Erythroblast (primary cell): ENCODE data around the gene FUT3.

Experiments used
- GATA1 ChIP-seq: IDR thresholded peaks from 2 replicates; pipeline ENCODE4 v1.6.1; 2011; ENCODE audit warnings: low read depth, mild to moderate bottlenecking, control low read depth, low read length, moderate library complexity
- POLR2A ChIP-seq: IDR thresholded peaks from 2 replicates; pipeline ENCODE4 v1.6.1; 2011; ENCODE audit warnings: mild to moderate bottlenecking, low read length

DNA sequence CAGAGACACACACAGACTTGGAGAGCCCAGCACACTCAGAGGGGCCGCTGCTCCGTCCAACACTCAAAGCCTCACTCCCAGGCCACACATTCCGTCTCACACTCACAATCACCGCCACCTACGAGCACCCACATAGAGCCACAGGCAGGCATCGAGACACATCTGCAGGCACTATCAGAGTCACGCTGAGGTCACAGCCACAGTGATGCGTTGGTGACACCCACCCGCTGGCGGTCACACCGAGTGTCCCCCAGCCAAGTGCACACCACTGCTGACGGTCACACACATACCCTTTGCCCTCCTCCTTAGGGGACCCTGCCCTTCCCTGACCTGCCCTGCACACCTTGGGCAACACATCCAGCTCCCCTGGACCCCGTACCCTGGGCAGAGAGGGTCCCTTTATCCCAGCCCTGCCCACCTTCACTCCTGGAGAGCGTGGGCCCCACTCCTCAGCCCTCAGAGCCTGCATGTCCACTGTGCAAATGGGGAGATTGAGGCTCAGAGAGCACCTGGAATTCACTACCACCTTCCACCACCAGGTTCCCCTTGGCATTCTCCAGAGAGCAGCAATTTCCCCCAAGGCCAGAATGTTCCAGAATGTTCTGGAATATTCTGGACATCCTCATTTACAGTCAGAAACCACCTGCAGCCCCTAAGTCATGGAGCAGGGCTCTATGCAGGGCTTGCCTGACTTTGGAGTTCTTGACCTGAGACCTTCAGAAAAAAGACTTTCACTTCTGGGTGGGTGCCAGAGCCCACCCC lies 13.7 kb upstream of the FUT3 start:
- TF ChIP-seq POLR2A (no peak), GATA1 (no peak)
